ENCODE data around the gene ATP2B1.

The ATP2B1 gene

GRCh38 chr12:89574736-89575208, 133.9 kb downstream of the ATP2B1 start:
- no peak for DNase-seq

DNA sequence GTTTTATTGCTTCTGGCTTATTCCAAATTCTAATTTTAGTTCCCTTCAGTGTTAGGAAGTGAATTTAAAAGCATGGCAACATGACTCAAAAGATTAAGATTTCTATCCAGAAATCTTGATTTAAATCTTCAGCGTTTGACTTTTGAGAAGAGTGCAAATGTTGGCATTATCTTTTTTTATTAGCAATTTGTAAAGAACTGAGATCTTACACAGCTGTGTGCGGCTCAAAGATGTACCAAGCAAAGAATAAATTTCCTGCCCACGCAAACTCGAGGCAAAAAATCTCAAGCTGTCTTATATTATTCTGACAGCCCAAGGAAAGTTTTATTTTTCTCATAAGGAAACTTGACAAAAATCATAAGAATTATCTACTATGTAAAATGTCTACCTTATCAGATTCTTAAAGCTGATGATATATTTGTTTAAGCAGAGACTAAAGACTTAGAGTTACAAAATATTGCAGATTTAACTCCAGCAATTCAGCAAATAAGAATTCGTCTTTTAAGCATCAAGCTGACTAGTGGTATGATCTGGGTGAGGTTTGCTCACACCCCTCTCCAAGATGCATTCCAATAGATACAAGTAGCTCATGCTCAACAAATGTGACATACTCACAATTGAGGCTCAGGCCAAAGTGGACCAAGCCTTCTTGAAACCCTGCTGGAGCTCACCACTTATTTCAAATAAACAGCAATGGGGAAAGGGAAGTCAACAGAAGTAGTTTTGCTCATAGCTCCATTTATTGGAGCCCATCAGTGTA, 135.4 kb downstream of the ATP2B1 start:
- no peak for DNase-seq

DNA sequence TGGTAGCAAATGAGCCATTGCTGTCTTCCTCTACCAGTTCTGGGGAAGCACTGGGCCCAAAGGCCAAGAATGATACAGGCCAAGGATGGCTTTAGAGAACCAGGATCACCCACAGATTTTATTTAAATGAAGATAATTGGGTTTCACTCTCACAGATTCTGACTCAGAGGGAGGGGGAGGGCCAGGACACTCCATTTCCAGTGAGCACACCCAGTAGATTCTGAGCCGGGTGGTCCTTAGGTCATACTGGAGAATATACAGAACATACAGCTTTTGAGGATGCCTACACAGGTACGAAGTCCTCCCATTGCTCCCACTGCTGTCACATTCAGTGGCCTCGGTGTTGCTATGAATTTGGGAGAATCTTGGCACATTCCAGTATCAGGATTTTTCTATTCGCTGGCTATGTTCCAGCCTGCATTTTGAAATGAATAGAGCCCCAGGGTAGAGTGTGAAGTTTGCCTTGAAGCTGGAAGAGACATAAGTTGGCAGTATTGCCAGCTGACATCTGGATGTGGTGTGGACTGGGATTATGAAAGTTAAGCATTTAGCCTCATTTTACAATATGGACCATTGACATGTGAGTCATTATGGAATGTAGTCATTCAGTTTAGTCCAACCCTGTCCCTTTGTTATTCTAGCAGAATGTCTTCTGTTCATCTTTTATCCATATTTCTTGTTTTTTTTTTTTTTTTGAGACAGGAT, 137.0 kb downstream of the ATP2B1 start:
- no peak for DNase-seq

DNA sequence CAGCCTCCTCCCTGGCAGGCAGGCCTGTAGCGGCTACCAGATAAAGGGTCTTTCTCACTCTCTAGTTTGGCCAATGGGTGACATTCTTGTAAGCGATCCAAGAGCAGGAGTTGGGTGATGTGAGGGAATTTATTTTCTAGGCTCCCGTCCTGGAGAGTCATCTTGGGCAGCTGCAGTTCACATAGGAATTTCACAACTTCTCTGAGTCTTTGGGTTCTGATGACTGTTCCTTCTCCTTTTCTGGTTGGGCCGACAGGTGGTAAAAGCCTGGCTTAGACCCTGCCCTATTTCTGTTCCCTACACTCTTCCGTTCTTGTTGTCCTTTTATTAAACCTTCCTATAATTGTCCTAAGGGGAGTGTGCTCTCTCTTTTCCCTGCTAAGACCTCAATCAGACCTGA, 140.2 kb downstream of the ATP2B1 start:
- DNase-seq = no peak

- no peak for DNase-seq
Observed at GRCh38 chr12:89567691-89568239, 140.9 kb downstream of the ATP2B1 start.

- no peak for DNase-seq
Observed at GRCh38 chr12:89566615-89567014, 142.0 kb downstream of the ATP2B1 start.

DNA sequence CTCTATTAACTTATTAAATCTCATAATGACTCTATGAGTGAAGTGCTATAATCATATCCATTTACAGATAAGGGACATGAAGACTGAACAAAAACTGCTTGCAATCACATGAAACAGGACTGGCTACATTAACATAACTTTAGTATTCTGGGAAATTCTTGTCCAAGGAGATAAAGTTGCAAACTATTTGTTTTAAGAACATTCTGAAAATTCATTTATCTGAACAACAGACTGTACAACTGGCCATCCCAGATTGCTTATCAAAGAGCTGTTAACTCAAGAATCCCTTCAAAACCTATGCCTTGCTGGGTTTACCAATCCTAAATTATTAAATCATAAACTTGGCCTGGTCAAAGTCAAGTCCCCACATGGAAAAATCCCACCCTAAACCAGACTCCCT, 143.6 kb downstream of the ATP2B1 start:
- no peak for DNase-seq

DNA sequence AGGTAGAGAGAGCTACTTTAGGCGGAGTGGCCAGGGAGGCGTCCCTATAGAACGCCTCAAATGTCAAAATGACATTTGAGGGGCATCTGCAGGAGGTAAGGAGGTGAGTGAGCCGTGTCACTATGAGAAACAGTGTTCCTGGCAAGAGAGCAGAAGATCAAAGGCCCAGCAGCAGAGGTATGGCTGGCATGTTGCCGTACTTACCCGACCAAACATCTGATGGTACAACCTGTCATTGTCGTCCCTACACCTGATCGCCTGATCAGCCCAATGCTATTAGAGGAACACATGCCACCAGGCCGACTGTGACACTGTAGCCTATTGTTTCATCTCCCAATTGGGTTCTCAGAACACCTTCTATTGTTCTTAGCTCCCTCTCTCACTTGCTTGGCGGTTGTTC, 148.9 kb downstream of the ATP2B1 start:
- DNase-seq = no peak

DNA sequence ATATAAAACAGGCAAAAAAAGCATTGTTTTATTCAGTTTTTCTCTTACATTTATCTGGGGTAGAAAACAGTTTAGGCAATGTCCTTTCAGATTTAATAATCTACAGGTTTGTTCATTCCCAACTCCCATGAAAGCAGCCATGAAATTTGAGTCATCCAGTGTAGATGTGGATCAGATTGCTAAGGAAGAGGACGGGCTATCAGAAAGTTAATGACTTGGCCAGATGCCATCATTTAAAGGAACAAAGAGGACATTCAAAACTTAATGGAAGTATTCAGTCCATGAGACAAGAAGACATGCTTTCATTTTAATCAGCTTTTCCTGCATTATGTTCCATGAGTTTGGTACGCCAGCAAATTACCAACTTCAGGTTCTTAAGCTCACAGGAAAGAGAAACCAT, 151.7 kb downstream of the ATP2B1 start:
- DNase-seq = no peak

- no peak for DNase-seq
Observed at GRCh38 chr12:89552376-89552775, 156.3 kb downstream of the ATP2B1 start.

DNA sequence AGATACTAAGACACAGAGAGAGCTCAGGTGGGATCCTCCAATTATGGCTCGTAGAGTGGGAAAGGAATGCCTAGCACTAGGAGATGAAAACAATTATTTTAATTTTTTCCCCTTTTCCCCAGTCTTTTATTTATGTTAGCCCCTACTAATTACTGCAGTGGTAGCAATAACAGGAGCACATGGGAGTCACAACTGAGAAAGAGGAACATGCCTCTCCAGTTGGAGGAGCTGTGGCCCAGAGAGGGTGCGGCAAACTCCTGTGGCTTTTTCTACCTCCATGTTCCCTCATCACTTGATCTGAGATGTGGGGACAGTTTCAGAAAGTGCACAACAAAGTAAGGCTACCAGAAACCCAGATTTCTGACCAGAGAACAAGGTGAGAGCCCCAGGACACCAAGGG, 156.9 kb downstream of the ATP2B1 start:
- no peak for DNase-seq

DNA sequence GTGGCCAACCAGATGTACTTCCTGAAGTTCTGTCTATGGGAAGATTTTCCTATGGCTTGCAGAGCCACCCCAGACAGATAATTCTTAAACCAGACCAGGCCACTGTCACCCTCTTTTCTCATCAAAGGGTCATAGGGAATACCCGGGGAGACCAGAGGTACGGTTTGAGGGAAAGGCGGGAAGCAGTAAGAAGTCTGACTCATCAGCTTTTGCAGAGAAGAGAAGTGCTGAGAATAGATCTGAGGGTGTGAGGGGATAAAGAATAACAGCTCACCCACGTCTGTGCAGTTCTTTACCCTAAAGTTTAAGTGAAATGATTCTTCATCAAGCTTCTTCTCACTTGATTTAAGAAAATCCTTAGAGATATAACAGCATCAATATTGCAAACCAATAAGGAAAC, 161.5 kb downstream of the ATP2B1 start:
- DNase-seq = no peak

GRCh38 chr12:89546151-89546550, 162.5 kb downstream of the ATP2B1 start:
- no peak for DNase-seq

DNA sequence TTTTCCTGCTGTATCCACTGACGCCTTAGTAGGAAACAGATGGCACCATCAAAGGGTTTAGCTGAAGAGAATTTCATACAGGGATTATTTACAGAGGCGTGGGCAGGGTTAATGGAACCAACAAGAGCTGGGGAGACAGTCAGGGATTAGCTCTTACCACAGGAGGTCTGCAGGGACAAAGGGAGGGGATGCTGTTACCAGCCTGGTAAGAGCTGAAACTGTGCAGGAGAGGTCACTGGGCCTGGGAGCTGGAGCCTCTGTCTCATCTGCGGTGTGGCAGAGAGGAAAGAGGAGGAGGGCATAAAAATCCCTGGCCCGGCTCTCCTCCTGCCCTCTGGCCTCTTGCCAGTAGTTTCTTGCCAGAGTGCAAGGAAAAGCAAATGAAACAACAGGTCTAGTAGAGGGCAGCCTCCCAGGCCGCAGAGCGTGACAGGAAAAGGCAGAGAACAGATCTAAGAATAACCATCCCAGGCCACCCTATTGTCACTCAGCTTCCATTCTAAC, 163.9 kb downstream of the ATP2B1 start:
- no peak for DNase-seq

DNA sequence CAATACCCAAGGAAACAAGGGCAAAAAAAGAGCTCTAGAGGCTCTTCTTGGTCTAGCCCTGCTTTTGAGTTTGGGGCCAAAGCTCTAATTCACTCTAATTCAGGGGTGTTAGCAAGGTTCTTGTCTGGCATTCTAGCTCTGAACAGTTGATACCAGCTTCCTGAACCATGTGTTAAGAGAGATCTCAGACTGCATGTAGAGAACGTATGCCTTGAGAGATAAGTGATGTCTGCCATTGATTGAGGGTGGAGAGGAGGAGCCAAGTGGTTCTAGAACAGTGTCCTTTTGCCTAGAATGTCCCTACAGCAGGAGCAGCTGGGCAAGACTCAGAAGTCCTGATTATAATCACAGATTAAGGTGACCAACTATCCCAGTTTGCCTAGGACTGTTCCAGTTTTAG, 164.6 kb downstream of the ATP2B1 start:
- no peak for DNase-seq

DNA sequence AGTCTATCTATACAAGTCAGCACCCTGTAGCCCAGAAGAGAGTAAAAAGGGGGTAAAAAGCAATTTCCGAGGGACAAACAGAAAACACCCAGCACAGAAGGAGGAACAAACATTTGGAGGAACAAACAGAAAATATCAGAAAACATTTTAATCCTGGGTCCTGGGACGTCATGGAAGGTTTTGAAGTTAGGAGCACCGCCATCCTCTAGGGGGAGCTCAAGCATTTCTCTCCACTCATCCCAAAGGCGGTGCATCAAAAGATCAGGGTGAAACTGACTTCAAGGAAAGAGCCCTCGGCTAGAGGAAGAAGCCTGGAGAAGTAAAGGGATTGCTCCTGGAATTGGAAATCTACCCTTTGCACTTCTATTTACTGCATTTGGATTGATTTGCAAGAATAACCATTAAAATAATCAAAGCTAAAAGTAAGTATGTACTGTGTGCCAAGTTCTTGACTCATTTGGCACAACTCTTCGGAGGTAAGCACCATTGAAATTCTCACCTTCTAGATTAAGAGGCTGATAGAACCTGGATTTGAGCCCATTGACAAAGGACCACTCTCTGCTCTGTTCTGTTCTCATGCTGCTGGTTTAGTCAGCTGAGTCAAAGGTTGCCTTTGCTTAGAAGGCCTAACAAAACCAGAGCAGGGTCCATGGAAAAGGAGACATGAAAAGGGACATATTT, 165.6 kb downstream of the ATP2B1 start:
- peak; percentile 72 for DNase-seq

DNA sequence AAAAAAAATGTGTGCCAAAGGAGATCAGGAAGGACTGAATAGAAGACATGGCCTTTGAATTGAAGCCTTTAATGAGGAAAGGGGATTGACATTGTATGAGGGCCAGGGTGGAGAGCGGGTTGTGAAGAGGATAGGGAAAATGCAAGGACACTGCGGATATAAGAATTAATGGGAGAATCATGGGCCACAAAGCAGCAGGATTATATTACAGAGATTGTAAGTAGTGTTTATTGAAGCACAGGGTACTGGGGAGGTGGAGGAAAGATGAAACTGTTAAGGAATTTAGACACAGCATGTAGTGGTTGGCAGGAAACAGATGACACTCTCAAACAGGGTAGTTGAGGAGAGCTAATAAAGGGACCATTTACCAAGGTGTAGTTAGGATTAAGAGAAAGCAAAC, 166.4 kb downstream of the ATP2B1 start:
- no peak for DNase-seq

DNA sequence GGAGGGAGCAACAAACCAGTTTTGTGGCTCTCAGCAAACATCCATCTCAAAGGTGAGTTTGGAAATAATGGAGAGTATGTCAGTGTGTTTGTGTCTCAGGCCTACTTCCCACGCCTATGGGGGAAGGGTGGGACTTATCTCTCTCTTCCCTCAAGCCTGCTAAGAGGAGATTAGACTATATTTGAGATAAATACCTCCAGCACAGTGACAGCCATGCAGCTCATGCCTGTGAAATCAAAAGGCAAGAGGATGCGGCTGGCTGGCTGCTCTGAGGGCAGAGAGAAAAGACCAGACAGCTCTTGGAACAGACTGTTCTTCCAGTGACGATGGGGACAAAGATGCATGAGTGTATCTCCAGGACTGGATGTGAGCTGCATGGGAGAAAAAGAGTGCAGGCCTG, 168.1 kb downstream of the ATP2B1 start:
- DNase-seq = no peak

- no peak for DNase-seq
Observed at GRCh38 chr12:89539426-89540223, 169.0 kb downstream of the ATP2B1 start.

GRCh38 chr12:89538897-89539296, 169.7 kb downstream of the ATP2B1 start:
- DNase-seq = no peak
